Psoas muscle (tissue), 8 donors: ENCODE measurements around the gene PFAS. TPM values are rescaled to one million over a fixed set of nuclear protein-coding genes. Genes with fewer than 3 reads are reported as not detected.

ENCODE experiments used
- ATAC-seq, 4 donors: fragments of 200-7000 bp; cut with Tn5 transposase; one replicate each; pipeline ENCODE4 v1.9.1; 2020; ENCODE audit warnings: moderate library complexity in 3 of 4, mild to moderate bottlenecking in 2 of 4
- DNase-seq, 2 donors: peaks; one replicate each; pipeline ENCODE4 v3.0.0-alpha.2; 2020
- H3K27ac ChIP-seq: fragments of 200-600 bp; one replicate; pipeline ENCODE4 v1.8.0; 2022
- H3K27me3 ChIP-seq, 3 donors: fragments of 200-600 bp in 1 of 3; one replicate each; pipeline versions ENCODE4 v1.6.1 to v1.8.0; 2013 to 2022; ENCODE audit warnings: low read length in 2 of 3, mild to moderate bottlenecking in 2 of 3, moderate library complexity in 1 of 3; ENCODE audit not compliant: insufficient read depth in 3 of 3
- H3K36me3 ChIP-seq, 2 donors: fragments of 200-600 bp in 1 of 2; one replicate each; pipeline versions ENCODE4 v1.6.1 to v1.8.0; 2013 to 2022; ENCODE audit warnings: low read depth in 1 of 2, mild to moderate bottlenecking in 1 of 2, moderate library complexity in 1 of 2; ENCODE audit not compliant: insufficient read depth in 1 of 2
- H3K4me1 ChIP-seq: fragments of 200-600 bp; one replicate; pipeline ENCODE4 v1.8.0; 2022
- H3K4me3 ChIP-seq: fragments of 200-600 bp; one replicate; pipeline ENCODE4 v1.8.0; 2022; ENCODE audit warnings: mild to moderate bottlenecking
- H3K9me3 ChIP-seq: fragments of 200-600 bp; one replicate; pipeline ENCODE4 v1.8.0; 2022
- CTCF ChIP-seq: fragments of 200-600 bp; IDR thresholded peaks from one replicate; pipeline ENCODE4 v1.8.0; 2022; ENCODE audit warnings: antibody characterized with exemption
- WGBS, 3 donors: extraction: QIAGEN DNeasy Blood & Tissue Kit; methylation state at CpG; one replicate each; pipeline versions ENCODE4 v1.1.6 to v1.1.7; 2013; 5-methylcytosine and 5-hydroxymethylcytosine counted together
- intact Hi-C, 2 donors: fragments of 100-400 bp; cut with DNase I; formaldehyde crosslinking; loops; one replicate each; pipeline versions ENCODE4 v1.11.0 to v1.14.2; 2022
- polyA plus RNA-seq, 3 donors: library from polyadenylated mRNA; stranded (reverse); fragments of 200-250 nt; gene quantifications; one replicate each; pipeline ENCODE4 v1.2.3, GENCODE V29; 2013
- total RNA-seq, 4 donors: library from RNA; stranded (reverse); fragmentation: NEBNext Ultra II Directional in 2 of 4; extraction: Animal tissue kit (Norgen Biotek cat#: 25700) in 2 of 4; gene quantifications; one replicate each; pipeline versions ENCODE4 v1.2.1 to v1.2.4, GENCODE V29; 2021 to 2023
- donor health status: healthy with polysubstance abuse.
- donor health status: DM: no; HTN: no; CAD: no; lungs with moderate emphysema.
- donor health status: Bipolar disorder and iron deficiency.
- donor health status: healthy.
- donor health status: DM: yes; HTN: yes; CAD: no.
- donor health status: DM: no; HTN: no; CAD: no.
- donor health status: DM: no; HTN: no; CAD: no.
- donor health status: DM: yes; HTN: yes; CAD: no.

Gene PFAS
- total and polyA plus RNA-seq, 7 donors = 4.9 to 15.6 (median 10.7) TPM

GRCh38 chr17:8256291-8256690, 7.2 kb downstream of the PFAS start:
- DNase-seq = no peak
- Histone ChIP-seq H3K27me3 (no peaks in the 10 kb centered on the region), H3K36me3 (peaks cover 10 to 70% of the 10 kb centered on the region in 2 donors), H3K9me3 (no peaks in the 10 kb centered on the region), H3K27ac (no peak overlapping the region), H3K4me3 (no peak overlapping the region), H3K4me1 (no peaks in the 10 kb centered on the region)
- 88 to 92% (median 91%) methylated on average over 10 of the region's 10 CpGs for WGBS, 3 donors
- intact Hi-C loops = loop anchor here in 1 of 2 donors (10.0 kb wide), 1 partner anchor 109 kb away; no protein-coding TSS in a partner anchor
- no peak for TF ChIP-seq CTCF
- no peak for ATAC-seq

GRCh38 chr17:8256691-8257090, 7.6 kb downstream of the PFAS start:
- intact Hi-C loops = loop anchor here in 1 of 2 donors (10.0 kb wide), 1 partner anchor 108 kb away; no protein-coding TSS in a partner anchor
- Histone ChIP-seq H3K27ac (no peak overlapping the region), H3K27me3 (no peaks in the 10 kb centered on the region), H3K36me3 (peaks cover 10 to 74% of the 10 kb centered on the region in 2 donors), H3K4me3 (no peak overlapping the region), H3K9me3 (no peaks in the 10 kb centered on the region), H3K4me1 (no peaks in the 10 kb centered on the region)
- DNase-seq (no peak), ATAC-seq (no peak)
- 99 to 100% (median 99%) methylated on average over 6 of the region's 6 CpGs for WGBS, 3 donors
- no peak for TF ChIP-seq CTCF

GRCh38 chr17:8257801-8258200, 8.7 kb downstream of the PFAS start:
- intact Hi-C loops = loop anchor here in 1 of 2 donors (10.0 kb wide), 1 partner anchor 107 kb away; no protein-coding TSS in a partner anchor
- 95 to 96% (median 96%) methylated on average over 8 of the region's 8 CpGs for WGBS, 3 donors
- Histone ChIP-seq H3K9me3 (no peaks in the 10 kb centered on the region), H3K27me3 (no peaks in the 10 kb centered on the region), H3K4me3 (no peak overlapping the region), H3K27ac (no peak overlapping the region), H3K4me1 (no peaks in the 10 kb centered on the region), H3K36me3 (peaks cover 10 to 85% of the 10 kb centered on the region in 2 donors)
- TF ChIP-seq CTCF = no peak
- ATAC-seq (no peak), DNase-seq (no peak)

- ATAC-seq = no peak
- 94 to 96% (median 95%) methylated on average over 10 of the region's 10 CpGs for WGBS, 3 donors
- intact Hi-C loops = no loop called here
These were observed 15.2 kb downstream of the PFAS start for GRCh38 chr17:8264320-8264719.

More at GRCh38 chr17:8264320-8264719, 15.2 kb downstream of the PFAS start:
- H3K27me3 ChIP-seq = no peaks in the 10 kb centered on the region
- peaks cover 0 to 92% of the 10 kb centered on the region in 2 donors for H3K36me3 ChIP-seq
- no peak for TF ChIP-seq CTCF
- H3K4me1 ChIP-seq = no peaks in the 10 kb centered on the region
- no peaks in the 10 kb centered on the region for H3K9me3 ChIP-seq
- H3K4me3 ChIP-seq = no peak overlapping the region
- no peak for DNase-seq
- H3K27ac ChIP-seq = no peak overlapping the region
